ENCODE results near the gene FXYD5. TPM values are rescaled to one million over a fixed set of nuclear protein-coding genes. Genes with fewer than 3 reads are reported as not detected.
A peak's percentile ranks its signal among the peaks of the same experiment; 100 is the strongest.

FXYD5 gene
- total and polyA plus RNA-seq, 4 donors, result 2.2 to 22.0 (median 7.3) TPM

DNA sequence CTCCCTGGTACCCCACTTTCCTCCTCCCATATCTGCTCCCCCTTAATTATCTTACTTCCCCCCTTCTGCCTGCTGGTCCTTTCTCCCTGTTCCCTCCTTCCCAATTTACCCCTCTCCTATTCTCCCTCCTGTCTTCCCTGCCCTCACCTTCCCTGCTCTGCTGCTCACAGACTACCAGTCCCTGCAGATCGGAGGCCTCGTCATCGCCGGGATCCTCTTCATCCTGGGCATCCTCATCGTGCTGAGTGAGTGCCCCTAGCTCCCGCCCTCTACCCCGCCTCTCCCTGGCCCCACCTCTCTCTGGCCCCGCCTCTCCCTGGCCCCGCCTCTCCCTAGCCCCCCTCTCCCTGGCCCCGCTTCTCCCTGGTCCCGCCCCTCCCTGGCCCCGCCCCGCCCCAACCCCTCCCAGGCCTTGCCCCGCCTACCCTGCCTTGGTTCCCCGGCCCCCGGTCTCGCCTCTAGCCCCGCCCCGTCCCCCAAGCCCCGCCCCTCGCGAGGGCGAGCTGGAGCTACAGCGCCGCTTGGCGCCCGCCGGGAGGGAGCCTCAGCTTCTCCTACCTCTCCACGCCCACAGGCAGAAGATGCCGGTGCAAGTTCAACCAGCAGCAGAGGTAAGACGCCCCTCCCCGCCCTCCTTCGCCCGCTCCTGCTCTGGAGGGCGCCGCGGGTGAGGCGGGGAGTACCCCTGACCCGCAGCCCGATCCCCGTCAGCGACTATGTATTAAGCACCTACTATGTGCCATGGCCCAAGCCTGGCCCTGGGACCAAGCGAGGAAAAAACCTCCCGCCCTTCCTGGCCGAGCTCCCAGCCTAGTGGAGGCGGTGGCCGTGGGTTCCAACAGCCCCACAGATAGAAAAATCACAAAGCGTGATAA is 13.3 kb upstream of the FXYD5 start:
- H3K27me3 ChIP-seq (ENCODE audit: control insufficient read depth in 4 of 4, insufficient read depth in 4 of 4, low read length in 3 of 4), result no peaks in the 10 kb centered on the region

DNA sequence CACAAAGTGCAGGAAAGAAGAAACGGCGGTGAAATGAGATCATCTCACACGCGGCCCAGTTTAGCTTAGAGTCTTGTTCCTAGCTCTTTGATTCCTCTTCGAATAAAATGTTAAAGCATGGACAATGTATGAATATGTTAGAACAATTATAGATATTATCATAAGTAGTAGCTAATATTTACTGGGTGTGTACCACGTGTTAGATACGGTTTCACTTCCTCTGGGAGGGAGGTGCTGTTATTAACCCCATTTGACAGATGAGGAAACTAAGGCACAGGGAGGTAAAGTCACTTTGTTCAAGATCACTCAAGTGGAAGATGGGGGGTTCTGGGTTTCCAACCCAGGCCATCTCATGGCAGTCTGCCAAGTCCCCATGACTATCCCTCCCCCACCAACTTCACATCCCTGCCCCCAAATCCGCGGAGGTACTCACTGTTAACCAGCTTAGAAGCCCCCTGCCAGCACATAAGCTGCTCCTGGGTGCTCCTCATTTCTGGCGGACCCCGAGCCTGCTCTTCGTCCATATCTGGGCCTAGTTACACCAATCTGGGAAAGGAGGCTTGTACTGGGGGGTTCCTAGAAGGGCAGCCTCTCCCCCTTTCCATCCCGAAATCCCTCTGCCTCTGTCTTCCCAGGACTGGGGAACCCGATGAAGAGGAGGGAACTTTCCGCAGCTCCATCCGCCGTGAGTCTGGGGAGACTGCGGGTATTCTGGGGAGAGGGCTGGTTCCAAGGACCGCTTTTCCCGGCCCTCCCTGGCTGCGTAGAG is 12.5 kb upstream of the FXYD5 start:
- no peak overlapping the region for H3K9ac ChIP-seq (ENCODE audit: low read depth in 1 of 2, low read length in 2 of 2)
- no peak overlapping the region for H3K4me3 ChIP-seq (ENCODE audit: low read depth in 1 of 3, low read length in 3 of 3)

More for the DNA sequence above, 13.3 kb upstream of the FXYD5 start:
- 17% methylated on average over 48 of the region's 48 CpGs for WGBS
- TF ChIP-seq, protein P1, sequence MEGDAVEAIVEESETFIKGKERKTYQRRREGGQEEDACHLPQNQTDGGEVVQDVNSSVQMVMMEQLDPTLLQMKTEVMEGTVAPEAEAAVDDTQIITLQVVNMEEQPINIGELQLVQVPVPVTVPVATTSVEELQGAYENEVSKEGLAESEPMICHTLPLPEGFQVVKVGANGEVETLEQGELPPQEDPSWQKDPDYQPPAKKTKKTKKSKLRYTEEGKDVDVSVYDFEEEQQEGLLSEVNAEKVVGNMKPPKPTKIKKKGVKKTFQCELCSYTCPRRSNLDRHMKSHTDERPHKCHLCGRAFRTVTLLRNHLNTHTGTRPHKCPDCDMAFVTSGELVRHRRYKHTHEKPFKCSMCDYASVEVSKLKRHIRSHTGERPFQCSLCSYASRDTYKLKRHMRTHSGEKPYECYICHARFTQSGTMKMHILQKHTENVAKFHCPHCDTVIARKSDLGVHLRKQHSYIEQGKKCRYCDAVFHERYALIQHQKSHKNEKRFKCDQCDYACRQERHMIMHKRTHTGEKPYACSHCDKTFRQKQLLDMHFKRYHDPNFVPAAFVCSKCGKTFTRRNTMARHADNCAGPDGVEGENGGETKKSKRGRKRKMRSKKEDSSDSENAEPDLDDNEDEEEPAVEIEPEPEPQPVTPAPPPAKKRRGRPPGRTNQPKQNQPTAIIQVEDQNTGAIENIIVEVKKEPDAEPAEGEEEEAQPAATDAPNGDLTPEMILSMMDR (IDR thresholded peaks at IDR 0.05; ENCODE audit: low read depth, low read length, missing input control), result peak; percentile 45
- TF ChIP-seq, protein P2, sequence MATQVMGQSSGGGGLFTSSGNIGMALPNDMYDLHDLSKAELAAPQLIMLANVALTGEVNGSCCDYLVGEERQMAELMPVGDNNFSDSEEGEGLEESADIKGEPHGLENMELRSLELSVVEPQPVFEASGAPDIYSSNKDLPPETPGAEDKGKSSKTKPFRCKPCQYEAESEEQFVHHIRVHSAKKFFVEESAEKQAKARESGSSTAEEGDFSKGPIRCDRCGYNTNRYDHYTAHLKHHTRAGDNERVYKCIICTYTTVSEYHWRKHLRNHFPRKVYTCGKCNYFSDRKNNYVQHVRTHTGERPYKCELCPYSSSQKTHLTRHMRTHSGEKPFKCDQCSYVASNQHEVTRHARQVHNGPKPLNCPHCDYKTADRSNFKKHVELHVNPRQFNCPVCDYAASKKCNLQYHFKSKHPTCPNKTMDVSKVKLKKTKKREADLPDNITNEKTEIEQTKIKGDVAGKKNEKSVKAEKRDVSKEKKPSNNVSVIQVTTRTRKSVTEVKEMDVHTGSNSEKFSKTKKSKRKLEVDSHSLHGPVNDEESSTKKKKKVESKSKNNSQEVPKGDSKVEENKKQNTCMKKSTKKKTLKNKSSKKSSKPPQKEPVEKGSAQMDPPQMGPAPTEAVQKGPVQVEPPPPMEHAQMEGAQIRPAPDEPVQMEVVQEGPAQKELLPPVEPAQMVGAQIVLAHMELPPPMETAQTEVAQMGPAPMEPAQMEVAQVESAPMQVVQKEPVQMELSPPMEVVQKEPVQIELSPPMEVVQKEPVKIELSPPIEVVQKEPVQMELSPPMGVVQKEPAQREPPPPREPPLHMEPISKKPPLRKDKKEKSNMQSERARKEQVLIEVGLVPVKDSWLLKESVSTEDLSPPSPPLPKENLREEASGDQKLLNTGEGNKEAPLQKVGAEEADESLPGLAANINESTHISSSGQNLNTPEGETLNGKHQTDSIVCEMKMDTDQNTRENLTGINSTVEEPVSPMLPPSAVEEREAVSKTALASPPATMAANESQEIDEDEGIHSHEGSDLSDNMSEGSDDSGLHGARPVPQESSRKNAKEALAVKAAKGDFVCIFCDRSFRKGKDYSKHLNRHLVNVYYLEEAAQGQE (IDR thresholded peaks at IDR 0.05), result peak; percentile 27
- peak; percentile 70 to 77 for TF ChIP-seq RAD21 (IDR thresholded peaks at IDR 0.05)
- TF ChIP-seq, protein P3, sequence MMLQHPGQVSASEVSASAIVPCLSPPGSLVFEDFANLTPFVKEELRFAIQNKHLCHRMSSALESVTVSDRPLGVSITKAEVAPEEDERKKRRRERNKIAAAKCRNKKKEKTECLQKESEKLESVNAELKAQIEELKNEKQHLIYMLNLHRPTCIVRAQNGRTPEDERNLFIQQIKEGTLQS (IDR thresholded peaks at IDR 0.05), result no peak
- Histone ChIP-seq H3K27ac (ENCODE audit: low read depth in 1 of 2, low read length in 2 of 2) (peak overlapping the region; percentile 97 to 99), H3K4me1 (ENCODE audit: control insufficient read depth in 4 of 4, insufficient read depth in 4 of 4, low read length in 3 of 4) (peaks cover 13 to 44% (median 30%) of the 10 kb centered on the region in 4 donors), H3K9ac (ENCODE audit: low read depth in 1 of 2, low read length in 2 of 2) (peak overlapping the region; percentile 75 to 78), H3K9me3 (ENCODE audit: control insufficient read depth in 4 of 4, low read length in 3 of 4) (no peaks in the 10 kb centered on the region), H3K4me3 (ENCODE audit: low read depth in 1 of 3, low read length in 3 of 3) (peak overlapping the region; percentile 50 to 68 (median 51)), H3K36me3 (ENCODE audit: control insufficient read depth in 4 of 4, insufficient read depth in 3 of 4, low read depth in 1 of 4, low read length in 3 of 4) (no peaks in the 10 kb centered on the region)
- peak; percentile 94 for DNase-seq (ENCODE audit: low spot score)

More for the DNA sequence above, 12.5 kb upstream of the FXYD5 start:
- Histone ChIP-seq H3K36me3 (ENCODE audit: control insufficient read depth in 4 of 4, insufficient read depth in 3 of 4, low read depth in 1 of 4, low read length in 3 of 4) (no peaks in the 10 kb centered on the region), H3K4me1 (ENCODE audit: control insufficient read depth in 4 of 4, insufficient read depth in 4 of 4, low read length in 3 of 4) (peaks cover 7 to 37% (median 24%) of the 10 kb centered on the region in 4 donors), H3K27ac (ENCODE audit: low read depth in 1 of 2, low read length in 2 of 2) (no peak overlapping the region), H3K27me3 (ENCODE audit: control insufficient read depth in 4 of 4, insufficient read depth in 4 of 4, low read length in 3 of 4) (no peaks in the 10 kb centered on the region), H3K9me3 (ENCODE audit: control insufficient read depth in 4 of 4, low read length in 3 of 4) (no peaks in the 10 kb centered on the region)
- WGBS, result 58% methylated on average over 21 of the region's 21 CpGs
- TF ChIP-seq TAF1 (conservative IDR thresholded peaks at IDR 0.05), result no peak
- TF ChIP-seq FOXA1 (IDR thresholded peaks at IDR 0.05), result no peak
- TF ChIP-seq, protein P3 (IDR thresholded peaks at IDR 0.05), result no peak
- TF ChIP-seq RXRA (IDR thresholded peaks at IDR 0.05), result no peak
- DNase-seq (ENCODE audit: low spot score), result no peak

All from liver (tissue), 9 donors.